OCI-LY7 (cell line): ENCODE results near the gene SMURF1.

ENCODE experiments used
- CTCF ChIP-seq: fragments of 200-600 bp; sonication (generic); conservative IDR thresholded peaks from 2 replicates; pipeline ENCODE4 v1.5.1; 2014; ENCODE audit warnings: mild to moderate bottlenecking, antibody characterized with exemption, low read length, moderate library complexity, mixed read lengths
- EZH2phosphoT487 ChIP-seq: fragments of 200-600 bp; sonication (generic); IDR thresholded peaks from 2 replicates; pipeline ENCODE4 v1.6.1; 2018; ENCODE audit warnings: low read depth, borderline replicate concordance, mild to moderate bottlenecking, mixed run types, antibody characterized with exemption, low read length, moderate library complexity, mixed read lengths

GRCh38 chr7:99124236-99124635, 19.7 kb downstream of the SMURF1 start:
- TF ChIP-seq CTCF (no peak), EZH2phosphoT487 (no peak)
